Endothelial cell of umbilical vein (primary cell): Measurements from ENCODE around the gene APELA. TPM values are rescaled to one million over a fixed set of nuclear protein-coding genes. Genes with fewer than 3 reads are reported as not detected.

Experiments
- BruUV-seq: library from RNA; stranded (reverse); fragments of 400-500 nt; replicated peaks from 2 replicates; lab custom pipeline; 2021; lab: Mats Ljungman, UMichigan
- CTCF ChIA-PET: fragments of 300-600, 350-600 bp; sonication (Branson Sonifier 250); formaldehyde crosslinking; loops from one replicate; lab custom pipeline; 2021; ENCODE audit warnings: antibody characterized with exemption, inconsistent platforms; lab: Charles Lee
- POLR2A ChIA-PET: fragments of 300-600, 350-600 bp; sonication (Branson Sonifier 250); formaldehyde crosslinking; loops from one replicate; lab custom pipeline; 2021; ENCODE audit warnings: antibody characterized with exemption, inconsistent platforms; lab: Charles Lee
- DNase-seq: peaks from one replicate; pipeline ENCODE4 v3.0.0-alpha.2; 2011; ENCODE audit warnings: low read depth, low spot score
- FAIRE-seq: peaks from 2 replicates; lab custom pipeline; 2011; peaks lifted over from hg19 to GRCh38; lab: Jason Lieb, UNC
- H2AFZ ChIP-seq: 2 replicates; pipeline ENCODE4 v1.6.0; 2012; ENCODE audit warnings: low read depth, low read length, control low read depth, inconsistent platforms
- H3K27ac ChIP-seq: 2 replicates; pipeline ENCODE4 v1.5.1; 2011; ENCODE audit warnings: low read depth, mild to moderate bottlenecking, control low read depth, low read length, moderate library complexity; ENCODE audit not compliant: insufficient read depth
- H3K27me3 ChIP-seq, 2 experiments: 2 replicates each; pipeline versions ENCODE4 v1.6.0 to v1.6.1; 2011; ENCODE audit warnings: low read length in 2 of 2, mixed read lengths in 1 of 2; ENCODE audit not compliant: control insufficient read depth in 2 of 2, insufficient read depth in 2 of 2
- H3K36me3 ChIP-seq, 2 experiments: 2 replicates in 1 of 2; 3 replicates in 1 of 2; pipeline ENCODE4 v1.5.1; 2011; ENCODE audit warnings: low read length in 2 of 2, mild to moderate bottlenecking in 1 of 2, moderate library complexity in 1 of 2; ENCODE audit not compliant: control insufficient read depth in 2 of 2, insufficient read depth in 2 of 2; ENCODE audit errors: extremely low read depth in 1 of 2
- H3K4me1 ChIP-seq: 3 replicates; pipeline ENCODE4 v1.5.1; 2011; ENCODE audit warnings: mild to moderate bottlenecking, low read length; ENCODE audit not compliant: control insufficient read depth, insufficient read depth; ENCODE audit errors: extremely low read depth
- H3K4me2 ChIP-seq: 2 replicates; pipeline ENCODE4 v1.6.1; 2011; ENCODE audit warnings: low read length, control low read depth, mixed read lengths; ENCODE audit not compliant: insufficient read depth
- H3K4me3 ChIP-seq, 3 experiments: fragments of 200-600 bp in 1 of 3; sonication (generic), shearing (Covaris generic) in 1 of 3; replicated peaks in 1 of 3; 2 replicates each; pipeline ENCODE4 v1.5.1; 2011 to 2016; ENCODE audit warnings: control low read depth in 3 of 3, low read length in 3 of 3, mild to moderate bottlenecking in 2 of 3, inconsistent platforms in 1 of 3, low read depth in 1 of 3, moderate library complexity in 1 of 3; ENCODE audit not compliant: insufficient read depth in 1 of 3
- H3K79me2 ChIP-seq: 2 replicates; pipeline ENCODE4 v1.6.0; 2012; ENCODE audit warnings: low read length, inconsistent platforms; ENCODE audit not compliant: control insufficient read depth, insufficient read depth
- H3K9ac ChIP-seq: replicated peaks from 2 replicates; pipeline ENCODE3; 2011; ENCODE audit warnings: low read length, control low read depth; ENCODE audit not compliant: insufficient read depth; ENCODE audit errors: extremely low read depth
- H3K9me1 ChIP-seq: replicated peaks from 3 replicates; pipeline ENCODE4 v1.6.0; 2011; ENCODE audit warnings: mild to moderate bottlenecking, low read length; ENCODE audit not compliant: control insufficient read depth, insufficient read depth; ENCODE audit errors: extremely low read depth
- H3K9me3 ChIP-seq: replicated peaks from 2 replicates; pipeline ENCODE4 v1.5.1; 2012; ENCODE audit warnings: low read length, inconsistent platforms; ENCODE audit not compliant: control insufficient read depth, insufficient read depth
- H4K20me1 ChIP-seq: replicated peaks from 2 replicates; pipeline ENCODE3; 2011; ENCODE audit warnings: mild to moderate bottlenecking, low read length; ENCODE audit not compliant: control insufficient read depth, insufficient read depth; ENCODE audit errors: extremely low read depth
- EZH2 ChIP-seq: IDR thresholded peaks from 2 replicates; pipeline ENCODE4 v1.6.1; 2012; ENCODE audit warnings: borderline replicate concordance, low read depth, mild to moderate bottlenecking, moderate library complexity, low read length, inconsistent platforms; ENCODE audit not compliant: severe bottlenecking
- FOS ChIP-seq: IDR thresholded peaks from 2 replicates; pipeline ENCODE4 v1.6.1; 2011; ENCODE audit warnings: mild to moderate bottlenecking, low read length, moderate library complexity, borderline replicate concordance; ENCODE audit not compliant: insufficient read depth
- GATA2 ChIP-seq: IDR thresholded peaks from 2 replicates; pipeline ENCODE4 v1.7.0; 2011; ENCODE audit warnings: low read depth, mild to moderate bottlenecking, moderate library complexity, mixed read lengths, low read length; ENCODE audit not compliant: insufficient read length, insufficient read depth
- JUN ChIP-seq: IDR thresholded peaks from 2 replicates; pipeline ENCODE4 v1.6.1; 2011; ENCODE audit warnings: borderline replicate concordance, low read depth; ENCODE audit not compliant: insufficient read length, insufficient read depth
- MYC ChIP-seq: IDR thresholded peaks from one replicate; pipeline ENCODE4 v1.6.1; 2011; ENCODE audit warnings: mild to moderate bottlenecking, low read depth, low read length
- POLR2A ChIP-seq: IDR thresholded peaks from 2 replicates; pipeline ENCODE4 v1.6.1; 2012; ENCODE audit warnings: low read depth, mild to moderate bottlenecking, control low read depth, low read length
- POLR2AphosphoS5 ChIP-seq: IDR thresholded peaks from 2 replicates; pipeline ENCODE4 v1.6.1; 2012; ENCODE audit warnings: low read depth, mild to moderate bottlenecking, control low read depth, low read length, moderate library complexity; ENCODE audit not compliant: insufficient read depth
- dilution Hi-C: fragments of 300-500 bp; cut with MboI; formaldehyde crosslinking; loops from one replicate; pipeline ENCODE4 v1.15.0; 2019; ENCODE audit warnings: low sequenced_read_pairs; ENCODE audit not compliant: extremely low pct_ligation_motif_present
- intact Hi-C: fragments of 100-400 bp; cut with micrococcal nuclease; formaldehyde crosslinking; loops from one replicate; pipeline ENCODE4 v1.10.0; 2022
- polyA plus RNA-seq, 4 experiments: library from polyadenylated mRNA; depleted of rRNA in 3 of 4; stranded (reverse) in 3 of 4; unstranded in 1 of 4; fragments of >200 nt; gene quantifications; 2 replicates each; pipeline versions ENCODE4 v1.2.1 to v1.2.3, GENCODE V29; 2011 to 2012; ENCODE audit warnings: missing spikeins in 1 of 4
- total RNA-seq: library from RNA; stranded (reverse); gene quantifications from 2 replicates; pipeline ENCODE4 v1.2.3, GENCODE V29; 2021
- TF ChIP-seq, protein P1 (sequence below), 2 donors: IDR thresholded peaks; 1 replicate in 1 of 2; 2 replicates in 1 of 2; pipeline ENCODE4 v1.5.1; 2011; ENCODE audit warnings: low read length in 2 of 2, mild to moderate bottlenecking in 2 of 2, moderate library complexity in 2 of 2, control low read depth in 1 of 2, inconsistent platforms in 1 of 2, low read depth in 1 of 2; ENCODE audit not compliant: insufficient read depth in 1 of 2; ENCODE audit errors: extremely low read depth in 1 of 2
- TF ChIP-seq, protein P2 (sequence below): IDR thresholded peaks from 2 replicates; pipeline ENCODE4 v1.6.1; 2011; ENCODE audit not compliant: insufficient read depth, insufficient read length

The APELA gene
- total and polyA plus RNA-seq, 2 donors (not counting 3 experiments of a cell fraction or from before 2014, with no cell fraction given) = not detected

DNA sequence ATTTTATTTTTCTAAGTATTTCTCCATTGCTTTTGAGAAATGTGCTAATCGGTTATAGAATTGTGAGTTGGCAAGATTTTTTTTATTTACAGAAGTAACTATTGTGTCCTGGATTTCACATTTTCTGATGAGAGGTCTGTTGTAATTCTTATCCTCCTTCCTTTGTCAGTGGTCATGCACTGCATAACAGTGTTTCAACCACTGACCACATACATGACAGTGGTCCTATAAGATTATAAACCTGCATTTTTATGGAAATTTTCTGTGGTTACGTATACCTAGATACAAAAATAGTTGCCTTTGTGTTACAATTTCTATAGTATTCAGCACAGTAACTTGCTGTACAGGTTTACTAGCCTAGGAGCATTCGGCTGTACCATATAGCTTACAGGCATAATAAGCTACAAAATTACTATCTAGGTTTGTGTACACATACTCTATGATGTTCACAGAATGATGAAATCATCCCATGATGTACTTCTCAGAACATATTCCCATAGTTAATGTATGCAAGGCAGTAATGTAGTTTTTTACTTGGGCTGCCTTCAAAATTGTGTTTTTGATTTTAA, 47.8 kb downstream of the APELA start:
- ChIA-PET POLR2A (no interaction called here), CTCF (no interaction called here)
- DNase-seq = no peak
- Histone ChIP-seq H3K36me3 (no peaks in the 10 kb centered on the region), H3K9me1 (no peaks in the 10 kb centered on the region), H2AFZ (no peak overlapping the region), H3K9me3 (no peaks in the 10 kb centered on the region), H3K4me3 (no peak overlapping the region), H3K4me1 (no peaks in the 10 kb centered on the region), H3K79me2 (no peaks in the 10 kb centered on the region), H4K20me1 (no peaks in the 10 kb centered on the region), H3K9ac (no peak overlapping the region), H3K4me2 (no peak overlapping the region), H3K27ac (no peak overlapping the region), H3K27me3 (no peaks in the 10 kb centered on the region)
- BruUV-seq = no TSS peak
- intact Hi-C loops (no loop called here), dilution Hi-C loops (no loop called here)
- no peak for FAIRE-seq
- TF ChIP-seq, protein P1, sequence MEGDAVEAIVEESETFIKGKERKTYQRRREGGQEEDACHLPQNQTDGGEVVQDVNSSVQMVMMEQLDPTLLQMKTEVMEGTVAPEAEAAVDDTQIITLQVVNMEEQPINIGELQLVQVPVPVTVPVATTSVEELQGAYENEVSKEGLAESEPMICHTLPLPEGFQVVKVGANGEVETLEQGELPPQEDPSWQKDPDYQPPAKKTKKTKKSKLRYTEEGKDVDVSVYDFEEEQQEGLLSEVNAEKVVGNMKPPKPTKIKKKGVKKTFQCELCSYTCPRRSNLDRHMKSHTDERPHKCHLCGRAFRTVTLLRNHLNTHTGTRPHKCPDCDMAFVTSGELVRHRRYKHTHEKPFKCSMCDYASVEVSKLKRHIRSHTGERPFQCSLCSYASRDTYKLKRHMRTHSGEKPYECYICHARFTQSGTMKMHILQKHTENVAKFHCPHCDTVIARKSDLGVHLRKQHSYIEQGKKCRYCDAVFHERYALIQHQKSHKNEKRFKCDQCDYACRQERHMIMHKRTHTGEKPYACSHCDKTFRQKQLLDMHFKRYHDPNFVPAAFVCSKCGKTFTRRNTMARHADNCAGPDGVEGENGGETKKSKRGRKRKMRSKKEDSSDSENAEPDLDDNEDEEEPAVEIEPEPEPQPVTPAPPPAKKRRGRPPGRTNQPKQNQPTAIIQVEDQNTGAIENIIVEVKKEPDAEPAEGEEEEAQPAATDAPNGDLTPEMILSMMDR (IDR thresholded peaks at IDR 0.05; ENCODE audit: extremely low read depth in 1 of 2, insufficient read depth in 1 of 2, low read depth in 1 of 2, low read length in 2 of 2) = no peak
- no peak for TF ChIP-seq POLR2A
- no peak for TF ChIP-seq MYC
- TF ChIP-seq FOS = no peak
- TF ChIP-seq, protein P2, sequence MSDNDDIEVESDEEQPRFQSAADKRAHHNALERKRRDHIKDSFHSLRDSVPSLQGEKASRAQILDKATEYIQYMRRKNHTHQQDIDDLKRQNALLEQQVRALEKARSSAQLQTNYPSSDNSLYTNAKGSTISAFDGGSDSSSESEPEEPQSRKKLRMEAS = no peak
- TF ChIP-seq GATA2 = no peak
- TF ChIP-seq JUN = no peak
- no peak for TF ChIP-seq EZH2
- TF ChIP-seq POLR2AphosphoS5 = no peak
